ENCODE results near the gene PARD3.

- TF ChIP-seq CTCF (IDR thresholded peaks at IDR 0.05) (no peak), POLR2A (IDR thresholded peaks at IDR 0.05) (no peak), POLR2AphosphoS5 (IDR thresholded peaks at IDR 0.05) (no peak), EP300 (IDR thresholded peaks at IDR 0.05) (no peak)
These were observed 693.9 kb downstream of the PARD3 start for GRCh38 chr10:34121125-34121753.
